ENCODE measurements around the gene NEK6.
"Not testable (repeated sequence)": the region's sequence is repeated elsewhere in the genome, so short reads cannot be mapped to it uniquely, and the experiment has no call there.

Gene NEK6

GRCh38 chr9:124222918-124223720, 34.6 kb upstream of the NEK6 start:
- peak in 41 of 42 donors; percentile 24 to 87 (median 68) for DNase-seq
- intact Hi-C loops (cut with DNase I), result no loop called here

- intact Hi-C loops (cut with DNase I), result no loop called here
- peak in 1 of 42 donors; percentile 0 for DNase-seq
These were observed 31.8 kb upstream of the NEK6 start for GRCh38 chr9:124225945-124226344.

- DNase-seq, result peak in 1 of 42 donors; percentile 3
- intact Hi-C loops (cut with DNase I), result no loop called here
These were observed 29.2 kb upstream of the NEK6 start for GRCh38 chr9:124228516-124228915.

GRCh38 chr9:124231095-124231737, 26.5 kb upstream of the NEK6 start:
- no peak for DNase-seq
- intact Hi-C loops (cut with DNase I), result no loop called here

GRCh38 chr9:124238546-124239140, 19.1 kb upstream of the NEK6 start:
- intact Hi-C loops (cut with DNase I), result no loop called here
- no peak for DNase-seq

GRCh38 chr9:124239249-124240073, 18.3 kb upstream of the NEK6 start:
- peak in 2 of 42 donors; percentile 17 to 52 for DNase-seq
- intact Hi-C loops (cut with DNase I), result no loop called here

- intact Hi-C loops (cut with DNase I), result no loop called here
- no peak for DNase-seq
These were observed 15.2 kb upstream of the NEK6 start for GRCh38 chr9:124242331-124243194.

- intact Hi-C loops (cut with DNase I), result not testable (repeated sequence)
- DNase-seq, result peak in 1 of 42 donors; percentile 1
These were observed 10.4 kb upstream of the NEK6 start for GRCh38 chr9:124247393-124247792.

- intact Hi-C loops (cut with DNase I), result no loop called here
- peak in 1 of 42 donors; percentile 22 for DNase-seq
These were observed 9.7 kb upstream of the NEK6 start for GRCh38 chr9:124248066-124248465.

- intact Hi-C loops (cut with DNase I), result no loop called here
- DNase-seq, result no peak
These were observed 8.8 kb upstream of the NEK6 start for GRCh38 chr9:124248960-124249359.

- intact Hi-C loops (cut with DNase I), result no loop called here
- peak in 1 of 42 donors; percentile 7 for DNase-seq
These were observed 6.5 kb upstream of the NEK6 start for GRCh38 chr9:124251204-124251603.

- intact Hi-C loops (cut with DNase I), result no loop called here
- no peak for DNase-seq
These were observed 6.0 kb upstream of the NEK6 start for GRCh38 chr9:124251605-124252378.

- DNase-seq; intact Hi-C loops (cut with DNase I): not testable (repeated sequence)
These were observed 4.9 kb upstream of the NEK6 start for GRCh38 chr9:124252878-124253277.

GRCh38 chr9:124254261-124254682, 3.5 kb upstream of the NEK6 start:
- intact Hi-C loops (cut with DNase I), result no loop called here
- DNase-seq, result peak in 2 of 42 donors; percentile 12 to 49

- no peak for DNase-seq
- intact Hi-C loops (cut with DNase I), result no loop called here
These were observed 2.5 kb upstream of the NEK6 start for GRCh38 chr9:124255222-124255621.

GRCh38 chr9:124256517-124257069, 1.2 kb upstream of the NEK6 start:
- DNase-seq, result no peak
- intact Hi-C loops (cut with DNase I), result no loop called here

Data from head of caudate nucleus (tissue), 42 donors.